ENCODE measurements around the gene PLAC8.

- TF ChIP-seq CTCF (conservative IDR thresholded peaks at IDR 0.05 in 1 of 2, IDR thresholded peaks at IDR 0.05 in 1 of 2; ENCODE audit: extremely low read depth in 1 of 2, insufficient read depth in 1 of 2, low read depth in 1 of 2, low read length in 2 of 2): no peak
- no peak for TF ChIP-seq EZH2 (IDR thresholded peaks at IDR 0.05; ENCODE audit: borderline replicate concordance, low read length)
Observed at GRCh38 chr4:83125738-83126141, 11.2 kb upstream of the PLAC8 start.

Data from mammary epithelial cell (primary cell).